Mucosa of rectum (tissue), 2 donors: ENCODE results near the gene MAP4K3.

Experiments used
- H3K27ac ChIP-seq, 2 donors: one replicate each; pipeline ENCODE4 v1.7.0; 2013; ENCODE audit warnings: inconsistent platforms in 2 of 2, low read depth in 2 of 2, low read length in 2 of 2
- H3K27me3 ChIP-seq, 2 donors: one replicate each; pipeline ENCODE4 v1.7.0; 2013; ENCODE audit warnings: low read length in 2 of 2; ENCODE audit not compliant: control insufficient read depth in 2 of 2, insufficient read depth in 2 of 2
- H3K36me3 ChIP-seq, 2 donors: one replicate each; pipeline ENCODE4 v1.7.0; 2013; ENCODE audit warnings: low read length in 2 of 2; ENCODE audit not compliant: control insufficient read depth in 2 of 2, insufficient read depth in 2 of 2
- H3K4me1 ChIP-seq, 2 donors: one replicate each; pipeline ENCODE4 v1.7.0; 2013; ENCODE audit warnings: low read length in 2 of 2, mild to moderate bottlenecking in 1 of 2; ENCODE audit not compliant: control insufficient read depth in 2 of 2, insufficient read depth in 2 of 2
- H3K4me3 ChIP-seq, 2 donors: one replicate each; pipeline ENCODE4 v1.7.0; 2013; ENCODE audit warnings: low read length in 2 of 2
- H3K9ac ChIP-seq, 2 donors: one replicate each; pipeline ENCODE4 v1.7.0; 2013; ENCODE audit warnings: low read length in 2 of 2, low read depth in 1 of 2, mild to moderate bottlenecking in 1 of 2
- H3K9me3 ChIP-seq, 2 donors: one replicate each; pipeline ENCODE4 v1.7.0; 2013; ENCODE audit warnings: low read length in 2 of 2; ENCODE audit not compliant: control insufficient read depth in 2 of 2
- donor health status: healthy.
- donor health status: Normal muscosa, but diverticular disease.

Gene MAP4K3

GRCh38 chr2:39431592-39432316, 5.3 kb downstream of the MAP4K3 start:
- Histone ChIP-seq H3K4me3 (no peak overlapping the region), H3K9ac (no peak overlapping the region), H3K36me3 (no peaks in the 10 kb centered on the region), H3K27ac (no peak overlapping the region), H3K27me3 (no peaks in the 10 kb centered on the region), H3K4me1 (peaks cover 7 to 9% of the 10 kb centered on the region in 2 donors), H3K9me3 (no peaks in the 10 kb centered on the region)

- no peaks in the 10 kb centered on the region for H3K9me3 ChIP-seq
- H3K4me1 ChIP-seq: peaks cover 5 to 9% of the 10 kb centered on the region in 2 donors
- H3K27ac ChIP-seq: no peak overlapping the region
- H3K36me3 ChIP-seq: no peaks in the 10 kb centered on the region
- no peak overlapping the region for H3K4me3 ChIP-seq
- H3K27me3 ChIP-seq: no peaks in the 10 kb centered on the region
- H3K9ac ChIP-seq: no peak overlapping the region
Observed at GRCh38 chr2:39429746-39430145, 7.3 kb downstream of the MAP4K3 start.

- Histone ChIP-seq H3K27me3 (no peaks in the 10 kb centered on the region), H3K9me3 (no peaks in the 10 kb centered on the region), H3K36me3 (no peaks in the 10 kb centered on the region), H3K9ac (no peak overlapping the region), H3K4me1 (no peaks in the 10 kb centered on the region), H3K27ac (no peak overlapping the region), H3K4me3 (no peak overlapping the region)
Observed at GRCh38 chr2:39424951-39425350, 12.1 kb downstream of the MAP4K3 start.

GRCh38 chr2:39422700-39423099, 14.4 kb downstream of the MAP4K3 start:
- no peak overlapping the region for H3K27ac ChIP-seq
- no peaks in the 10 kb centered on the region for H3K36me3 ChIP-seq
- no peaks in the 10 kb centered on the region for H3K4me1 ChIP-seq
- H3K9me3 ChIP-seq: no peaks in the 10 kb centered on the region
- no peaks in the 10 kb centered on the region for H3K27me3 ChIP-seq
- no peak overlapping the region for H3K4me3 ChIP-seq
- H3K9ac ChIP-seq: no peak overlapping the region

- no peak overlapping the region for H3K27ac ChIP-seq
- H3K27me3 ChIP-seq: no peaks in the 10 kb centered on the region
- H3K9ac ChIP-seq: no peak overlapping the region
- H3K4me3 ChIP-seq: no peak overlapping the region
- no peaks in the 10 kb centered on the region for H3K9me3 ChIP-seq
- no peaks in the 10 kb centered on the region for H3K36me3 ChIP-seq
- H3K4me1 ChIP-seq: no peaks in the 10 kb centered on the region
Observed at GRCh38 chr2:39421354-39421753, 15.7 kb downstream of the MAP4K3 start.

- H3K36me3 ChIP-seq: no peaks in the 10 kb centered on the region
- no peaks in the 10 kb centered on the region for H3K9me3 ChIP-seq
- H3K27me3 ChIP-seq: no peaks in the 10 kb centered on the region
- H3K9ac ChIP-seq: no peak overlapping the region
- H3K27ac ChIP-seq: no peak overlapping the region
- H3K4me1 ChIP-seq: no peaks in the 10 kb centered on the region
- H3K4me3 ChIP-seq: no peak overlapping the region
Observed at GRCh38 chr2:39419282-39420223, 17.5 kb downstream of the MAP4K3 start.

GRCh38 chr2:39418491-39418890, 18.6 kb downstream of the MAP4K3 start:
- Histone ChIP-seq H3K4me1 (peaks cover 0 to 2% of the 10 kb centered on the region in 2 donors), H3K9ac (no peak overlapping the region), H3K4me3 (no peak overlapping the region), H3K27me3 (no peaks in the 10 kb centered on the region), H3K9me3 (no peaks in the 10 kb centered on the region), H3K36me3 (no peaks in the 10 kb centered on the region), H3K27ac (no peak overlapping the region)

- Histone ChIP-seq H3K27me3 (no peaks in the 10 kb centered on the region), H3K4me1 (peaks cover 0 to 3% of the 10 kb centered on the region in 2 donors), H3K27ac (no peak overlapping the region)
Observed at GRCh38 chr2:39416140-39416539, 20.9 kb downstream of the MAP4K3 start.

GRCh38 chr2:39413063-39413737, 23.9 kb downstream of the MAP4K3 start:
- Histone ChIP-seq H3K9ac (no peak overlapping the region), H3K9me3 (no peaks in the 10 kb centered on the region), H3K27me3 (no peaks in the 10 kb centered on the region), H3K27ac (no peak overlapping the region), H3K4me1 (peaks cover 2 to 3% of the 10 kb centered on the region in 2 donors), H3K36me3 (no peaks in the 10 kb centered on the region), H3K4me3 (no peak overlapping the region)

More at GRCh38 chr2:39416140-39416539, 20.9 kb downstream of the MAP4K3 start:
- H3K4me3 ChIP-seq: no peak overlapping the region
- no peaks in the 10 kb centered on the region for H3K9me3 ChIP-seq
- no peaks in the 10 kb centered on the region for H3K36me3 ChIP-seq
- H3K9ac ChIP-seq: no peak overlapping the region
